OCI-LY1 (cell line): Measurements from ENCODE around the gene SGPL1.

Source experiments
- H2AFZ ChIP-seq: fragments of 200-600 bp; sonication (generic), shearing (Covaris generic); 2 replicates; pipeline ENCODE4 v1.6.0; 2014; ENCODE audit warnings: antibody characterized with exemption, mild to moderate bottlenecking, low read length
- H3F3A ChIP-seq: fragments of 200-600 bp; sonication (generic), shearing (Covaris generic); 2 replicates; pipeline ENCODE4 v1.6.0; 2014; ENCODE audit warnings: mild to moderate bottlenecking, antibody characterized with exemption, low read length, moderate library complexity; ENCODE audit not compliant: insufficient read depth
- H3K27ac ChIP-seq: fragments of 200-600 bp; sonication (generic); 2 replicates; pipeline ENCODE4 v1.5.1; 2014; ENCODE audit warnings: low read length, mixed run types, mild to moderate bottlenecking, low read depth; ENCODE audit not compliant: poor library complexity, severe bottlenecking
- H3K27me3 ChIP-seq: fragments of 200-600 bp; sonication (generic); 2 replicates; pipeline ENCODE4 v1.6.0; 2014; ENCODE audit warnings: antibody characterized with exemption, mild to moderate bottlenecking, low read length, moderate library complexity; ENCODE audit not compliant: insufficient read depth
- H3K36me3 ChIP-seq: fragments of 200-600 bp; sonication (generic); 2 replicates; pipeline ENCODE4 v1.6.1; 2014; ENCODE audit warnings: mild to moderate bottlenecking, antibody characterized with exemption, low read length, moderate library complexity, mixed read lengths; ENCODE audit not compliant: insufficient read depth
- H3K4me1 ChIP-seq: fragments of 200-600 bp; sonication (generic); 2 replicates; pipeline ENCODE4 v1.5.1; 2014; ENCODE audit warnings: mild to moderate bottlenecking, low read length, moderate library complexity; ENCODE audit not compliant: insufficient read depth, severe bottlenecking
- H3K4me2 ChIP-seq: fragments of 200-600 bp; sonication (generic), shearing (Covaris generic); 2 replicates; pipeline ENCODE4 v1.6.1; 2014; ENCODE audit warnings: low read length
- H3K4me3 ChIP-seq: fragments of 200-600 bp; sonication (generic); 2 replicates; pipeline ENCODE4 v1.5.1; 2014; ENCODE audit warnings: low read length, low read depth, mild to moderate bottlenecking, mixed read lengths; ENCODE audit not compliant: poor library complexity, severe bottlenecking
- H3K79me2 ChIP-seq: fragments of 200-600 bp; shearing (Covaris generic); 2 replicates; pipeline ENCODE4 v1.6.1; 2016; ENCODE audit warnings: mixed run types, low read length, mixed read lengths; ENCODE audit not compliant: insufficient read depth
- H3K9ac ChIP-seq: fragments of 200-600 bp; sonication (generic), shearing (Covaris generic); 2 replicates; pipeline ENCODE4 v1.6.1; 2014; ENCODE audit warnings: mild to moderate bottlenecking, low read length, mixed read lengths
- H3K9me2 ChIP-seq: fragments of 200-600 bp; sonication (generic), shearing (Covaris generic); 2 replicates; pipeline ENCODE4 v1.6.1; 2014; ENCODE audit warnings: low read depth, mild to moderate bottlenecking, low read length, mixed read lengths
- H3K9me3 ChIP-seq: fragments of 200-600 bp; shearing (Covaris generic); 2 replicates; pipeline ENCODE4 v1.6.1; 2014; ENCODE audit warnings: low read length, mixed read lengths
- H4K20me1 ChIP-seq: fragments of 200-600 bp; sonication (generic), shearing (Covaris generic); 2 replicates; pipeline ENCODE4 v1.6.0; 2016; ENCODE audit warnings: mild to moderate bottlenecking, low read length; ENCODE audit not compliant: insufficient read depth
- EZH2 ChIP-seq: fragments of 200-600 bp; sonication (generic), shearing (Covaris generic); IDR thresholded peaks from 2 replicates; pipeline ENCODE4 v1.8.0; 2017; ENCODE audit warnings: borderline replicate concordance, mixed run types, mild to moderate bottlenecking, antibody characterized with exemption, low read length, moderate library complexity, mixed read lengths
- TF ChIP-seq, protein P1 (sequence below): fragments of 200-600 bp; sonication (generic), shearing (Covaris generic); IDR thresholded peaks from 2 replicates; pipeline ENCODE4 v1.5.1; 2017; ENCODE audit warnings: mild to moderate bottlenecking, antibody characterized with exemption, low read length, moderate library complexity, mixed read lengths

The SGPL1 gene

DNA sequence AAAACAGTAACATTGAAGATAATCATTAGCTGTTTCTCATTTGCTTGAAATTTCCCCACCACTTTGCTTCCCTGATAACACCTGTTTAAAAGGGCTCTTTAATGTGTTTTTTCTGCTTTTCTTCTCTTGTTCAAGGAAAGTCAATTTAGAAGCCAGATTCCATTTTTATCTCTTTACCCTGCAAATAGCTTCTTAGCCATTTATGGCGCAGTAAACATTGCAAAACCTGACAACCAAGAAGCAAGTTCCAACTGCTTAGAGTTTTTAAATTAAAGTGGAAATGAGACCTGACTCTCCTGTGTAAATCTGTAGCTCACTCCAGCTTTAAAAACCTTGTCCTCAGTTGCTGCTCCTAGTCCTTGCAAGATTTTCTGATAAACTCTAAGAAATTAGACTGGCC is 30.1 kb downstream of the SGPL1 start:
- Histone ChIP-seq H3K27me3 (no peaks in the 10 kb centered on the region), H3K27ac (no peak overlapping the region), H3K9me2 (no peaks in the 10 kb centered on the region), H3K79me2 (no peaks in the 10 kb centered on the region), H2AFZ (no peak overlapping the region), H4K20me1 (no peaks in the 10 kb centered on the region), H3F3A (no peaks in the 10 kb centered on the region), H3K4me1 (no peaks in the 10 kb centered on the region), H3K9me3 (no peaks in the 10 kb centered on the region), H3K36me3 (peaks cover 5% of the 10 kb centered on the region; the same call in 1 of the 2 replicates), H3K9ac (no peak overlapping the region), H3K4me2 (no peak overlapping the region), H3K4me3 (no peak overlapping the region)
- TF ChIP-seq EZH2, result no peak
- TF ChIP-seq, protein P1, sequence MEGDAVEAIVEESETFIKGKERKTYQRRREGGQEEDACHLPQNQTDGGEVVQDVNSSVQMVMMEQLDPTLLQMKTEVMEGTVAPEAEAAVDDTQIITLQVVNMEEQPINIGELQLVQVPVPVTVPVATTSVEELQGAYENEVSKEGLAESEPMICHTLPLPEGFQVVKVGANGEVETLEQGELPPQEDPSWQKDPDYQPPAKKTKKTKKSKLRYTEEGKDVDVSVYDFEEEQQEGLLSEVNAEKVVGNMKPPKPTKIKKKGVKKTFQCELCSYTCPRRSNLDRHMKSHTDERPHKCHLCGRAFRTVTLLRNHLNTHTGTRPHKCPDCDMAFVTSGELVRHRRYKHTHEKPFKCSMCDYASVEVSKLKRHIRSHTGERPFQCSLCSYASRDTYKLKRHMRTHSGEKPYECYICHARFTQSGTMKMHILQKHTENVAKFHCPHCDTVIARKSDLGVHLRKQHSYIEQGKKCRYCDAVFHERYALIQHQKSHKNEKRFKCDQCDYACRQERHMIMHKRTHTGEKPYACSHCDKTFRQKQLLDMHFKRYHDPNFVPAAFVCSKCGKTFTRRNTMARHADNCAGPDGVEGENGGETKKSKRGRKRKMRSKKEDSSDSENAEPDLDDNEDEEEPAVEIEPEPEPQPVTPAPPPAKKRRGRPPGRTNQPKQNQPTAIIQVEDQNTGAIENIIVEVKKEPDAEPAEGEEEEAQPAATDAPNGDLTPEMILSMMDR, result no peak

DNA sequence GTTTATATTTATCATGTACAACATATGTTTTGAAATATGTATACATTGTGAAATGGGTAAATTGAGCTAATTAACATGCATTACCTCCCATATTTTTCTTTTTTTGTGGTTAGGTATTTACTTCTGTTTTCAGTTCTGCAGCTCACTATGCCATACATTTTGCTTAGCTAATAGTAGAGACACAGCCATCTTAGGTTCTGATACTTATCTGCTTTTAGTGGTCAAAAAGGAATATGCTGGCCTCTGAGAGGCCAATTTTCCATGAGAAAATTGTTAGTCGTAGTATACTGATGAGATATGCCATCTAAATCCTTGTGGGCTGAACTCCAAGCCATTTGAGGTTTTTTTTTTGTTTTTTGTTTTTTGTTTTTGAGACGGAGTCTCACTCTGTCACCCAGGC is 31.0 kb downstream of the SGPL1 start:
- H3K27me3 ChIP-seq, result no peaks in the 10 kb centered on the region
- no peaks in the 10 kb centered on the region for H3K9me3 ChIP-seq
- no peaks in the 10 kb centered on the region for H3K4me1 ChIP-seq
- H3K4me2 ChIP-seq, result no peak overlapping the region
- no peak overlapping the region for H3K4me3 ChIP-seq
- no peak overlapping the region for H3K9ac ChIP-seq
- H3F3A ChIP-seq, result no peaks in the 10 kb centered on the region
- H3K27ac ChIP-seq, result no peak overlapping the region
- no peaks in the 10 kb centered on the region for H3K9me2 ChIP-seq
- H3K79me2 ChIP-seq, result no peaks in the 10 kb centered on the region
- H3K36me3 ChIP-seq, result peaks cover 11% of the 10 kb centered on the region; the same call in 1 of the 2 replicates
- no peaks in the 10 kb centered on the region for H4K20me1 ChIP-seq
- no peak overlapping the region for H2AFZ ChIP-seq
- TF ChIP-seq, protein P1, result no peak
- TF ChIP-seq EZH2, result no peak

DNA sequence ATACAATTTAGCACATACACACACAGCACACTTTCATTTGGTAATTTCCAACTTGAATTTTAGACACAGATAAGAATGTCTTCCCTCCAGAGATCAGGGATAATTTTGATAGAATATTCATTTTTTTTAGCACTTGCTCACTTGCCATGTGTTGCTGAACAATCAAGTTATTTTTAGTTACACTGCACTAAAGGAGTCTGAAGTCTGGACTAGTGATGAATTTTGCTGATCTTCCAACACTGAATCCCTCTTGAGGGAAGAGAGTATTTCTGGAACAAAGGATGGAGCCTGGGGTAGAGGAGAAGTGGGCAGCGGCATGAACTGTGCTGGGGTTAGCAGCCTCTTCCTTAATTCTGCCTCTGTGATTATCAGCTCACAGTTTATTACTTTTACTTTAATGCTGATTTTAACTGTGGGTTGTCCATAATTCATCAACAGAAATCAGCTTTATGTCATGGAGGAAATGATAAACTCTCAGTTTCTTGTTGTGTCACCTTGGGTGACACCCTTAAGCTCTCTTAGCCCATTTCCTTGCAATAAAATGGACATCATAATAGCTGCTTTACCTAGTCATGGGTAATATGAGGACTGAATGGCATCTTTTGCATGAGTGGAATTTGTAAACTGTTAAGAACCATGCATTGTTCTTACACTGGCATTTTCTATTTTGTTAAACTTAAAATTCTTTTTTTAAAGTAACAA is 32.1 kb downstream of the SGPL1 start:
- Histone ChIP-seq H3K27me3 (no peaks in the 10 kb centered on the region), H3F3A (no peaks in the 10 kb centered on the region), H3K9ac (no peak overlapping the region), H4K20me1 (no peaks in the 10 kb centered on the region), H3K9me3 (no peaks in the 10 kb centered on the region), H3K4me3 (no peak overlapping the region), H3K36me3 (peaks cover 11% of the 10 kb centered on the region; the same call in 1 of the 2 replicates), H3K9me2 (no peaks in the 10 kb centered on the region), H3K4me1 (no peaks in the 10 kb centered on the region), H2AFZ (no peak overlapping the region), H3K79me2 (no peaks in the 10 kb centered on the region), H3K27ac (no peak overlapping the region), H3K4me2 (no peak overlapping the region)
- no peak for TF ChIP-seq EZH2
- TF ChIP-seq, protein P1, result no peak
